ENCODE measurements around the gene EXOC6B.

Gene EXOC6B

GRCh38 chr2:72128843-72129227 lies 697.0 kb downstream of the EXOC6B start:
- FAIRE-seq: no peak

- no peak for FAIRE-seq
Observed at GRCh38 chr2:72128059-72128842, 697.6 kb downstream of the EXOC6B start.

- FAIRE-seq: no peak
Observed at GRCh38 chr2:72127401-72128058, 698.3 kb downstream of the EXOC6B start.

- no peak for FAIRE-seq
Observed at GRCh38 chr2:72126186-72127100, 699.4 kb downstream of the EXOC6B start.
